ENCODE measurements around the gene RUNX2. TPM values are rescaled to one million over a fixed set of nuclear protein-coding genes. Genes with fewer than 3 reads are reported as not detected.

The RUNX2 gene
- total RNA-seq = 0.44 and 0.79 TPM in 2 replicates

DNA sequence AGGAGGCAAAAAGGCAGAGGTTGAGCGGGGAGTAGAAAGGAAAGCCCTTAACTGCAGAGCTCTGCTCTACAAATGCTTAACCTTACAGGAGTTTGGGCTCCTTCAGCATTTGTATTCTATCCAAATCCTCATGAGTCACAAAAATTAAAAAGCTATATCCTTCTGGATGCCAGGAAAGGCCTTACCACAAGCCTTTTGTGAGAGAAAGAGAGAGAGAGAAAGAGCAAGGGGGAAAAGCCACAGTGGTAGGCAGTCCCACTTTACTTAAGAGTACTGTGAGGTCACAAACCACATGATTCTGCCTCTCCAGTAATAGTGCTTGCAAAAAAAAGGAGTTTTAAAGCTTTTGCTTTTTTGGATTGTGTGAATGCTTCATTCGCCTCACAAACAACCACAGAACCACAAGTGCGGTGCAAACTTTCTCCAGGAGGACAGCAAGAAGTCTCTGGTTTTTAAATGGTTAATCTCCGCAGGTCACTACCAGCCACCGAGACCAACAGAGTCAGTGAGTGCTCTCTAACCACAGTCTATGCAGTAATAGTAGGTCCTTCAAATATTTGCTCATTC, at the start of gene RUNX2:
RUNX2 (plus strand) TSS at position 375 of the 567 bp plus-strand sequence. CDS start 397 bp downstream, outside the sequence.

DNA sequence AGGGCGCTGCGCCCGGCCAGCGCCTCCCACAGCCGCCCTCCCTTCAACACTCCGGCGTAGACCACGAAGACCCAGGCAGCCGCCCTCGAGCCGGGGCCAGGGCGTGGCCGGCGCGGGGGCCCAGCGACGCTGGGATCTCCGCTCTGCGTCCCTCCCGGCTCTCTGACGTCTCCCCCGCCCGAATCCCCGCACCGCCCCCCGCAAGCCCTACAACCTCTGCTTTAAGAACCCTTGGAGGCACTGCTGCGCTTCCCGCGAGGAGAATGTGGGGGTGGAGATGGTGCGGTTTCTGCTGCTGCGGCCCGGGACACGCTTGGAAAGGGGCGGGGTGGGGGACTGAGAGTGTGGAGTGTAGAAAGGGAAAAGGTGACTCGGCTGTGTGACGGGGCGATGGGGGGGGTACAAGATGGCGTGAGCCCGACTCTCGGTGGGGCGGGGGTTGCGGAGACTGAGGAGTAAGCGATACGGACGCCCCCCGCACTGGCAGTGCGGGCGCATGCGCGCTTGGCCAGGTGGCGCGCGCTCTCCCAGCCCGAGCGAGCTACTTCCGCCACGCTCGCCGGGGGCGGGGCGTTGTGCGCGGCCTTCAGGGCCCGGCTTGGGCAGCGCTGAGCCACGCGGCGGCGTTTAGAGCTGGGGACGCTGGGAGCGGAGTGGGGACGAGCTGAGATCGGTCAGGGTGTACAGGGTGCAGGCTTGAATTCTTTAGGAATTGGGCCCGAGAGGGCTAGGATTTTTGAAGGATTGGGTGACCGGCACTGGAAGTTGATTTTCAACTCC, 49.6 kb downstream of the RUNX2 start, which contains the start of gene SUPT3H:
SUPT3H (minus strand) TSS at position 381 of the 780 bp plus-strand sequence.

Other genes starting within 250 kb of the RUNX2 start
- gene SUPT3H, start 49.6 kb downstream of the RUNX2 start, total RNA-seq = 5.7 and 7.3 TPM in 2 replicates